IPS-18a (cell line): ENCODE measurements around the gene ACOD1.
"Not testable (repeated sequence)": the region's sequence is repeated elsewhere in the genome, so short reads cannot be mapped to it uniquely, and the experiment has no call there.

ENCODE experiments used
- H3K27ac ChIP-seq: one replicate; pipeline ENCODE4 v1.5.1; 2013; ENCODE audit warnings: low read length
- H3K27me3 ChIP-seq: one replicate; pipeline ENCODE4 v1.6.1; 2013; ENCODE audit warnings: mild to moderate bottlenecking, low read length; ENCODE audit not compliant: control insufficient read depth, insufficient read depth
- H3K36me3 ChIP-seq: one replicate; pipeline ENCODE4 v1.6.1; 2013; ENCODE audit warnings: low read depth, low read length; ENCODE audit not compliant: control insufficient read depth
- H3K4me1 ChIP-seq: one replicate; pipeline ENCODE4 v1.6.1; 2013; ENCODE audit warnings: low read depth, low read length; ENCODE audit not compliant: control insufficient read depth
- H3K4me3 ChIP-seq: one replicate; pipeline ENCODE4 v1.5.1; 2013; ENCODE audit warnings: low read length
- H3K9ac ChIP-seq: one replicate; pipeline ENCODE4 v1.6.1; 2013; ENCODE audit warnings: mild to moderate bottlenecking, low read length, moderate library complexity
- H3K9me3 ChIP-seq: one replicate; pipeline ENCODE4 v1.6.1; 2013; ENCODE audit warnings: low read depth, low read length; ENCODE audit not compliant: control insufficient read depth

The ACOD1 gene

GRCh38 chr13:76948149-76948548 is at the start of gene ACOD1:
ACOD1 (plus strand) TSS chr13:76948511; CDS start chr13:76948559, 48 bp downstream.
- no peak within 1 kb of the TSS for H3K4me3 ChIP-seq
- H3K9me3 ChIP-seq = no peaks in the 10 kb centered on the region
- no peaks in the 10 kb centered on the region for H3K27me3 ChIP-seq
- H3K4me1 ChIP-seq = no peaks in the 10 kb centered on the region
- no peak within 1 kb of the TSS for H3K9ac ChIP-seq
- no peaks in the 10 kb centered on the region for H3K36me3 ChIP-seq
- no peak within 1 kb of the TSS for H3K27ac ChIP-seq

- not testable (repeated sequence) for H3K9ac ChIP-seq, H3K36me3 ChIP-seq, H3K4me1 ChIP-seq, H3K9me3 ChIP-seq, H3K4me3 ChIP-seq, H3K27ac ChIP-seq, H3K27me3 ChIP-seq
Observed at GRCh38 chr13:76899066-76899465, 49.2 kb upstream of the ACOD1 start.

GRCh38 chr13:76903544-76904162 is 44.7 kb upstream of the ACOD1 start:
- Histone ChIP-seq H3K4me3 (no peak overlapping the region), H3K9me3 (peaks cover 4% of the 10 kb centered on the region), H3K27ac (no peak overlapping the region), H3K4me1 (no peaks in the 10 kb centered on the region), H3K27me3 (no peaks in the 10 kb centered on the region), H3K36me3 (no peaks in the 10 kb centered on the region), H3K9ac (no peak overlapping the region)

GRCh38 chr13:76904507-76904906 is 43.8 kb upstream of the ACOD1 start:
- Histone ChIP-seq H3K9ac (no peak overlapping the region), H3K4me3 (no peak overlapping the region), H3K27me3 (no peaks in the 10 kb centered on the region), H3K27ac (no peak overlapping the region), H3K36me3 (no peaks in the 10 kb centered on the region), H3K4me1 (no peaks in the 10 kb centered on the region), H3K9me3 (no peaks in the 10 kb centered on the region)

- H3K9me3 ChIP-seq = no peaks in the 10 kb centered on the region
- H3K4me1 ChIP-seq = no peaks in the 10 kb centered on the region
- no peaks in the 10 kb centered on the region for H3K27me3 ChIP-seq
- H3K4me3 ChIP-seq = no peak overlapping the region
- no peak overlapping the region for H3K27ac ChIP-seq
- H3K9ac ChIP-seq = no peak overlapping the region
- H3K36me3 ChIP-seq = no peaks in the 10 kb centered on the region
Observed at GRCh38 chr13:76912476-76912875, 35.8 kb upstream of the ACOD1 start.

- H3K4me1 ChIP-seq = no peaks in the 10 kb centered on the region
- no peaks in the 10 kb centered on the region for H3K27me3 ChIP-seq
- H3K4me3 ChIP-seq = no peak overlapping the region
- no peak overlapping the region for H3K27ac ChIP-seq
- H3K36me3 ChIP-seq = no peaks in the 10 kb centered on the region
- no peak overlapping the region for H3K9ac ChIP-seq
- H3K9me3 ChIP-seq = no peaks in the 10 kb centered on the region
Observed at GRCh38 chr13:76913898-76914297, 34.4 kb upstream of the ACOD1 start.

GRCh38 chr13:76917095-76917494 is 31.2 kb upstream of the ACOD1 start:
- Histone ChIP-seq H3K36me3 (no peaks in the 10 kb centered on the region), H3K4me3 (no peak overlapping the region), H3K27ac (no peak overlapping the region), H3K9me3 (no peaks in the 10 kb centered on the region), H3K9ac (no peak overlapping the region), H3K4me1 (no peaks in the 10 kb centered on the region), H3K27me3 (no peaks in the 10 kb centered on the region)

GRCh38 chr13:76917755-76918481 is 30.4 kb upstream of the ACOD1 start:
- not testable (repeated sequence) for H3K9ac ChIP-seq, H3K4me3 ChIP-seq, H3K27me3 ChIP-seq, H3K4me1 ChIP-seq, H3K27ac ChIP-seq, H3K9me3 ChIP-seq, H3K36me3 ChIP-seq

- Histone ChIP-seq H3K27ac (no peak overlapping the region), H3K4me1 (no peaks in the 10 kb centered on the region), H3K36me3 (no peaks in the 10 kb centered on the region), H3K27me3 (no peaks in the 10 kb centered on the region), H3K9me3 (no peaks in the 10 kb centered on the region), H3K9ac (no peak overlapping the region), H3K4me3 (no peak overlapping the region)
Observed at GRCh38 chr13:76921516-76921915, 26.8 kb upstream of the ACOD1 start.

- Histone ChIP-seq H3K27ac (no peak overlapping the region), H3K9ac (no peak overlapping the region), H3K4me1 (no peaks in the 10 kb centered on the region), H3K4me3 (no peak overlapping the region), H3K36me3 (no peaks in the 10 kb centered on the region), H3K9me3 (no peaks in the 10 kb centered on the region), H3K27me3 (no peaks in the 10 kb centered on the region)
Observed at GRCh38 chr13:76925115-76925514, 23.2 kb upstream of the ACOD1 start.

- Histone ChIP-seq H3K27me3 (no peaks in the 10 kb centered on the region), H3K9me3 (no peaks in the 10 kb centered on the region), H3K9ac (no peak overlapping the region), H3K4me3 (no peak overlapping the region), H3K27ac (no peak overlapping the region), H3K36me3 (no peaks in the 10 kb centered on the region), H3K4me1 (no peaks in the 10 kb centered on the region)
Observed at GRCh38 chr13:76927955-76928354, 20.4 kb upstream of the ACOD1 start.

- H3K4me3 ChIP-seq = no peak overlapping the region
- H3K9me3 ChIP-seq = no peaks in the 10 kb centered on the region
- no peaks in the 10 kb centered on the region for H3K4me1 ChIP-seq
- H3K9ac ChIP-seq = no peak overlapping the region
- no peaks in the 10 kb centered on the region for H3K36me3 ChIP-seq
- no peaks in the 10 kb centered on the region for H3K27me3 ChIP-seq
- H3K27ac ChIP-seq = no peak overlapping the region
Observed at GRCh38 chr13:76928456-76928855, 19.9 kb upstream of the ACOD1 start.
